Peyer's patch (tissue), 4 donors: ENCODE measurements around the gene EFCAB8. TPM values are rescaled to one million over a fixed set of nuclear protein-coding genes. Genes with fewer than 3 reads are reported as not detected.

ENCODE experiments used
- DNase-seq, 3 donors: peaks; one replicate each; pipeline ENCODE4 v3.0.0-alpha.2; 2017 to 2019
- H3K27ac ChIP-seq, 4 donors: fragments of 200-600 bp; sonication (generic); one replicate each; pipeline ENCODE4 v1.5.1; 2016 to 2019
- H3K27me3 ChIP-seq, 2 donors: fragments of 200-600 bp; sonication (generic); one replicate each; pipeline ENCODE4 v1.5.1; 2019
- H3K36me3 ChIP-seq, 3 donors: fragments of 200-600 bp; sonication (generic); one replicate each; pipeline ENCODE4 v1.5.1; 2016 to 2019
- H3K4me1 ChIP-seq, 4 donors: fragments of 200-600 bp; sonication (generic); one replicate each; pipeline ENCODE4 v1.5.1; 2016 to 2019
- H3K4me3 ChIP-seq, 4 donors: fragments of 200-600 bp; sonication (generic); 1 replicate in 3 of 4; 2 replicates in 1 of 4; pipeline ENCODE4 v1.5.1; 2016 to 2019; ENCODE audit warnings: mild to moderate bottlenecking in 1 of 4
- H3K9me3 ChIP-seq, 4 donors: fragments of 200-600 bp; sonication (generic); one replicate each; pipeline ENCODE4 v1.5.1; 2016 to 2019; ENCODE audit warnings: mild to moderate bottlenecking in 1 of 4
- CTCF ChIP-seq, 6 experiments: fragments of 450-650 bp in 4 of 6; fragments of 200-600 bp in 2 of 6; sonication (generic) in 1 of 6; IDR thresholded peaks; one replicate each; pipeline ENCODE4 v1.5.1; 2017 to 2019; ENCODE audit warnings: antibody characterized with exemption in 6 of 6, mild to moderate bottlenecking in 3 of 6, moderate library complexity in 1 of 6
- POLR2A ChIP-seq, 2 donors: fragments of 450-650 bp; IDR thresholded peaks; one replicate each; pipeline ENCODE4 v1.5.1; 2017; ENCODE audit warnings: antibody characterized with exemption in 2 of 2, mild to moderate bottlenecking in 2 of 2, moderate library complexity in 2 of 2
- total RNA-seq, 4 donors: library from RNA; depleted of rRNA; stranded (reverse); fragments of >200 nt; gene quantifications; one replicate each; pipeline ENCODE4 v1.1.0, GENCODE V29; 2016

EFCAB8 gene
- total RNA-seq, 4 donors from 2014 or later, result 0.83 TPM; not detected in 3

- no peaks in the 10 kb centered on the region for H3K9me3 ChIP-seq
- DNase-seq, result no peak
- no peak overlapping the region for H3K27ac ChIP-seq
- TF ChIP-seq POLR2A (IDR thresholded peaks at IDR 0.05) (no peak), CTCF (IDR thresholded peaks at IDR 0.05) (no peak)
- H3K36me3 ChIP-seq, result no peaks in the 10 kb centered on the region
- no peaks in the 10 kb centered on the region for H3K27me3 ChIP-seq
- no peak overlapping the region for H3K4me3 ChIP-seq
- no peaks in the 10 kb centered on the region for H3K4me1 ChIP-seq
Measured at GRCh38 chr20:32997431-32997830, 138.7 kb downstream of the EFCAB8 start.

- no peaks in the 10 kb centered on the region for H3K4me1 ChIP-seq
- no peaks in the 10 kb centered on the region for H3K9me3 ChIP-seq
- TF ChIP-seq CTCF (IDR thresholded peaks at IDR 0.05) (no peak), POLR2A (IDR thresholded peaks at IDR 0.05) (no peak)
- DNase-seq, result no peak
- H3K27ac ChIP-seq, result no peak overlapping the region
- H3K4me3 ChIP-seq, result no peak overlapping the region
- no peaks in the 10 kb centered on the region for H3K36me3 ChIP-seq
- H3K27me3 ChIP-seq, result no peaks in the 10 kb centered on the region
Measured at GRCh38 chr20:32999603-33000250, 141.0 kb downstream of the EFCAB8 start.

- Histone ChIP-seq H3K4me3 (no peak overlapping the region), H3K9me3 (no peaks in the 10 kb centered on the region), H3K27me3 (no peaks in the 10 kb centered on the region), H3K27ac (no peak overlapping the region), H3K4me1 (no peaks in the 10 kb centered on the region), H3K36me3 (no peaks in the 10 kb centered on the region)
- TF ChIP-seq CTCF (IDR thresholded peaks at IDR 0.05), result no peak
- TF ChIP-seq POLR2A (IDR thresholded peaks at IDR 0.05), result no peak
- peak in 1 of 3 donors; percentile 25 for DNase-seq
Measured at GRCh38 chr20:33000802-33001466, 142.2 kb downstream of the EFCAB8 start.

- Histone ChIP-seq H3K27me3 (no peaks in the 10 kb centered on the region), H3K9me3 (no peaks in the 10 kb centered on the region), H3K4me1 (no peaks in the 10 kb centered on the region), H3K27ac (no peak overlapping the region), H3K36me3 (no peaks in the 10 kb centered on the region), H3K4me3 (no peak overlapping the region)
- peak in 1 of 3 donors; percentile 33 for DNase-seq
- TF ChIP-seq CTCF (IDR thresholded peaks at IDR 0.05), result no peak
- TF ChIP-seq POLR2A (IDR thresholded peaks at IDR 0.05), result no peak
Measured at GRCh38 chr20:33002087-33002808, 143.5 kb downstream of the EFCAB8 start.

GRCh38 chr20:33004141-33004751, 145.5 kb downstream of the EFCAB8 start, which contains the start of gene SUN5:
Gene SUN5, minus strand, starts transcription at chr20:33004433. Its CDS starts 93 bp downstream, at chr20:33004340.
- no peak within 1 kb of the TSS for H3K4me3 ChIP-seq
- TF ChIP-seq POLR2A (IDR thresholded peaks at IDR 0.05) (no peak), CTCF (IDR thresholded peaks at IDR 0.05) (no peak)
- H3K36me3 ChIP-seq, result no peaks in the 10 kb centered on the region
- peak in 1 of 3 donors; percentile 30 for DNase-seq
- H3K27ac ChIP-seq, result no peak within 1 kb of the TSS
- no peaks in the 10 kb centered on the region for H3K27me3 ChIP-seq
- no peaks in the 10 kb centered on the region for H3K4me1 ChIP-seq
- no peaks in the 10 kb centered on the region for H3K9me3 ChIP-seq
